Cerebellar cortex (tissue), 1 donor: ENCODE results near the gene DYNLT4.
"Not testable (repeated sequence)": the region's sequence is repeated elsewhere in the genome, so short reads cannot be mapped to it uniquely, and the experiment has no call there.

ENCODE experiments used
- DNase-seq: peaks from one replicate; pipeline ENCODE4 v3.0.0-alpha.2; 2015; ENCODE audit warnings: low spot score

DYNLT4 gene

GRCh38 chr1:44806704-44807363, at the start of gene DYNLT4:
TSS of gene DYNLT4 (minus strand) at chr1:44807351. CDS start at chr1:44806668, 683 bp downstream.
- no peak for DNase-seq

DNA sequence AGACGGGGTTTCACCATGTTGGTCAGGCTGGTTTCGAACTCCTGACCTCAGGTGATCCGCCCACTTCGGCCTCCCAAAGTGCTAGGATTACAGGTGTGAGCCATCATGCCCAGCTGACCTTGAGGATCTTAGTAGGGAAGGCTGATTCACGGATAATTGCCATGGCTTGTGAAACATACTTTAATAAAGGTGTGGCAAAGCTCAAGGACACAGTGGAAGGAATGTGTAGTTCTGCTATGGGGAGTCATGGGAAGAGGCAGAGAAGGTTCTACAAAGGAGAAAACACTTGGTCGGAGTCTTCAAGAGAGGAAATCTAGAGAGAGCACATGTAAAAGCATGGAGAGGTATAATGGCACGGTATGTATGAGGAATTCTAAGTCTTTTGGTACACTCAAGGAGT, 48.6 kb upstream of the DYNLT4 start:
- no peak for DNase-seq

DNA sequence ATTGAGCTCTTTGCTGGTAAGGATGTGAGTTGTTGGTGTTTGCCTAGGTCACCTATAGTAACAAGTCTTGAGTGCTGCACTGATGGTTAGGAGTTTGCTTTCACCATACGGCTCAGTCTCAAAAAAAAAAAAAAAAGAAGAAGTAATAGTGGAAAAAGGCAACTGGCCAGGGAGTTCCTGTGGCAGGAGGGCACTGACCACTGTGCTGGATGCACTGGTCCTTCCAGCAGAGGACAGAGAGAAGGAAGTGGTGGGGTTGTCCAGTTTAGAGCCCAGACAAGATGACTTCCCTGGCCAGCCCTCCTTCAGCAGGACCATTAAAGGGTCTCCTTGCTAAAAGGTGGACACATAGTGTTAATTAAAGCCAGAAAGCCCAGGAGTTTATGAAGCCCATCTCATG, 47.8 kb upstream of the DYNLT4 start:
- DNase-seq = no peak

GRCh38 chr1:44853201-44853600, 46.0 kb upstream of the DYNLT4 start:
- DNase-seq = no peak

- DNase-seq = no peak
Measured at GRCh38 chr1:44851308-44851707, 44.2 kb upstream of the DYNLT4 start.

DNA sequence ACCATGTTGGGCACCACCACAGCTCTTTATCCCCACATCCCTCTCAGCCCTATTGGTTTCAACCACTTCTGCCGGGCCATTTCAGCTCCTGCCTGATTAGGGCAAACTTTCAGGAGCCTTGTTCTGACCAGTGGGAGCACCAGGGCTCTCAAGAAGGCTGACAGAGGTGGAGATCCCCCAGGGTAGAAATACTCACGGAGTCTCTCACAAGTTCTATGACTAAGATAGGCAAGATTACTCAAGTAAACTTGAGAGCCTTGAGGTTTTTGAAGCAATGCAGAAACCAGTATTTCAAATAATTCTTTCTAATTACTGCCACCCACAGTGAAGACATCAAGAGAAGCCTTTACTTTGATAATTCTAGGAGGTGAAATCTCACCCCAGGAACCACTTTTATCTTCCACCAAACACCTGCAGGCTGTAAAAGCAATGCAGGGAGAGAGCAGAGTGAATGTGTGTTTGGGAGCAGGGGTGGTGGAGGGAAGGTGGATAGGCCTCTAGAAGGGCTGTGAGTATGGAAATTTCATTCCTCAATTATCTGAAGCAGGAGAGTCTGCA, 42.5 kb upstream of the DYNLT4 start:
- DNase-seq = no peak

DNA sequence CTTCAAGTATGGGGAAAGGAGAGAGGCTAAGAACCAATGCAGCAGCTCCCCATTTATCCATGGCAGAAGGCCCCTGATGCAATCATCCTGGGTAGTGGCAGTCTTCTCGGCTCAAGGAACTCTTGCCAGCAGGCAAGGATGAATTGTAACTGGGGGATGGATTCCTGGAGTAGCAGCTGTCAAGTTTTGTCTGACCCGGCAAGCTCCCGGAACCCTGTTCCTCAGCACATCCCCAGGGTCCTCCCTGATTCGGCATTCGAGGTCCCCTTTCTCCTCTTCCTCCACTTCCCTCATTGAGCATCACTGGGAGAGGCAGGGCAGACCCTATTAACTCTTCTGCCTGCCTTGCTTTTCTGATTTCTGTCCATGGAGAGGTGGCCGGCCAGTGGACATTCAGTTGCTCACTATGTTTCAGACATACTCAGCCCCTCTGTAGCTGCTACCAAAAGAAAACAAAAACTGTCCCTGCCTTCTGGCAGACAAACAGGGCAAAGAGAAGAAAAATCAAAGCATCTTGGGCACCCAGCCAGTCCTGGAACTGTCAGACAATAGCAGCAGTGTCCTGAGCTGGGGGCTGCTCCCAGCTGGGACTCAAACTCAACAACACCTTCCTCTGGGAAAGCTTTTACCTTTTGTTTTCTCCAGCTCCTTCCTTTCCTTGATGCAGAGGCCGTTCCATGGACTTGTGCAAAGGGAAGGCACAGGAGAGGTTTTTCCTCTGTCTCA, 41.5 kb upstream of the DYNLT4 start:
- DNase-seq = peak; percentile 20

- DNase-seq = peak; percentile 44
Measured at GRCh38 chr1:44847845-44848244, 40.7 kb upstream of the DYNLT4 start.

DNA sequence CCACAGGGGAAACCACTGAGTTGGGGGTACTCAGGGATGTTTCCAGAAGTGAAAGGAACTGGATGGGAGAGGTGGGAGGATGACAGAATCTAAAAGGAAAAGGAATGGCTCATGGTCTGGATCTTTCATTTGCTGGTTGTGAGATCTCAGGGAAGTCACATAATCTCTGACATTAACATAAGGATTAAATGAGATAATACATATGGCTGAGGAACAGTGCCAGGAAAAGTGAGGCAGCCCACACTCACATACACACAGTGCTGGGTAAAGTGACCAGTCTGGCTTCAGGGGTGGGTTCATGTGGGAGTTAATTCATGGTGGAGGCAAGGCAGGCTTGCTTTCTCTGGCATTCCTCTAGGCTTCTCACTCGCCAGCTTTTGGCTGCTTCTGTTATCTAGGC, 39.8 kb upstream of the DYNLT4 start:
- no peak for DNase-seq

GRCh38 chr1:44842862-44843655, 35.9 kb upstream of the DYNLT4 start, which contains the start of gene PTCH2:
TSS of gene PTCH2 (minus strand) at chr1:44843253. CDS start at chr1:44842932, 321 bp downstream.
- DNase-seq = peak; percentile 50

GRCh38 chr1:44842486-44842861, 35.3 kb upstream of the DYNLT4 start:
- peak; percentile 50 for DNase-seq

DNA sequence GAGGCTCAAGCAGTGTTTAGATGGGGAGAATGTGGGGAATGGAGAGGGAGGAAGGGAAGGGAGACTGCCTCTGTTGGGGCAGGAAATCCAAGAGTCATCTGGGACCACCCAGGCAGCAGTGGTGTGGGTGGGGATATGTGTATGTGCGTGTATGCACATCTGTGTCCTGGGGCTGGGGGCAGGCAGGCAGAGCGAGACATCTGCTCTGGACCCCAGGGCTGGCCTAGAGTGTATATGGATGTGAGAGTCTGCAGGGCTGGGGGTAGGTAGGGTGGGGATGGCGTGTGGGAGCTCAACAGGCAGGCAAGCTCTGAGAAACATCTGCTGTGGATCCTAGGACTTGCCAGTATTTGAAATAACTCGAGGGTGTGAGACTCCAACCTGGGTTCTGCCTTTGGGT, 32.4 kb upstream of the DYNLT4 start:
- no peak for DNase-seq

- DNase-seq = not testable (repeated sequence)
Measured at GRCh38 chr1:44838294-44838693, 31.1 kb upstream of the DYNLT4 start.

DNA sequence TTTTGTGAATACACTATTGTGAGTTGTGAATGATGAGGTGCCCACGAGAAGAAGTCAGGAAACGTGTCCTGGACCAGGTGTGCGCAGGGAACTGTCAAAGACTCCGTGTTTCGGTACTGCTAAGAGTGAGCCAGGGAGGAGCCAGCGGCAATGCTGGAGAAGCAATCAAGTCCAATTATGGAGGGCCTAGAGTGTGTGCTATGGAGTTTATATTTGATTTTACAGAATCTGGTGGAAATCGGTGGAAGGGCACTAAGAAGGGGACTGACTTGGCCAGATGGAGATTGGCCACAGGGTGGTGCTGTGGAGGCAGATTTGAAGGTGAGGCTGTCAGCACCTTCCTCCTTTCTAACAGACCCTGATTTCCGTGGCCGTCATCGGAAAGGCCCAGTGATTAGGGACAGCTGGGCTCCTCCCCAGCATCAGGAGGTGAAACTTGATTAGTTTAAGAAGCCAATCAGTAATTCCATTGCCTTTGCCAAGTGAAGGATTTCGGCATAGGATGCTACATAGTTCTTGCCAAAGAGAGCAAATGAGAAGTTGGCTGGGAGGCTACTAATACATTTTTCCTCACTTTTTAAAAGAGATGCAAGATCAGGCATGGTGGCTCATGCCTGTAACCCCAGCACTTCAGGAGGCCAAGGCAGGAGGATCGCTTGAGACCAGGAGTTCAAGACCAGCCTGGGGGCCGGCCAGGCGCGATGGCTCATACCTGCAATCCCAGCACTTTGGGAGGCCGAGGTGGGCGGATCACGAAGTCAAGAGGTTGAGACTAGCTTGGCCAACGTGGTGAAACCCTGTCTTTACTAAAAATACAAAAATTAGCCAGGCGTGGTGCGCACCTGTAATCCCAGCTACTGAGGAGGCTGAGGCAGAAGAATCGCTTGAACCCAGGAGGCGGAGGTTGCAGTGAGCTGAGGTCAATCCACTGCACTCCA, 28.9 kb upstream of the DYNLT4 start:
- peak; percentile 90 for DNase-seq

DNA sequence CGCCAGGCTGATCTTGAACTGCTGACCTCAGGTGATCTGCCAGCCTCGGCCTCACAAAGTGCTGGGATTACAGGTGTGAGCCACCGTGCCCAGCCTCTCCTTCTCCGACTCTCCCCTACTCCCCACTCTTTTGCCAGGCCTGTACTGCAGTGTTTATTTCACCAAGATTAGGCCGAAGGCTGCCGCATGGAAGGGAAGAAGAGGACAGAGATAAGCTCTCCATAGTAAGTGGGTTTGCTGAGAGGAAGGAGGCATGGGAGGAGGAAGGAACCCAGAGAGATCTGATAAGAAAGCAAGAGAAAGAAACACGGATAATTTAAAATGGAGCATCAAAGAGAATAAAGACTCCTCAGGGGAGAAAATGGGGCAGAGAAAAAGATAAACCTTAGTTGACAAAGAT, 27.2 kb upstream of the DYNLT4 start:
- DNase-seq = no peak

DNA sequence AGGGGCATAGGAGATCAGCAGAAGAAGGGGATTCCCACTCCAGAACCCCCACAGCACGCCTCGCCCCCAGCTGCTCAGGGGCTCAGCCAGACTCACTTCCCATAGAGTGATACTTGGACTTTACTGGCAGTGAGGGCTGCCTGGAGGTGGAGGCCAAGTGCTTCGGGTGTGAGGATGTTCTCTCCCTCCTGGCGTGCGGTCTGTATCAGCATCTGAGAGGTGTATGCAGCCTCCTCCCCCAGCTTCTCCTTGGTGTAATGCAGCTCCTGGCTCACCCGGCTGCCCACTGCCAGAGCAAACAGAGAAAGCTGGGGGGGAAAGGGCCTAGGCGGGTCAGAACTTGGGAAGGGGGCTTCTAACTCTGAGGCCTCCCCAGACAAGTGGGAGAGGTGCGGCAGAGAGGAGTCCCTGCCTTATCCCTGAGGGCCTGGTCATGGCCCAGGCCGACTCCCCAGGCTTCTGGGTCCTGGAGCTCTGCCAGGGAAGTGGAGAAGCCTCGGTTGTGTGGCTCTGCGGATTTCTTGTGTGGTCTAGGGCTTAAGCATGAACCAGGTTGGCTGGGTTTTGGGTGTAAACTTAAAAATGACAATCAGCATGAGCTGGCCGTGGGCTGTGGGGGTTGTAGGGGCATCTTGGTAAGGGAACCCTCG, 25.0 kb upstream of the DYNLT4 start:
- DNase-seq = no peak

DNA sequence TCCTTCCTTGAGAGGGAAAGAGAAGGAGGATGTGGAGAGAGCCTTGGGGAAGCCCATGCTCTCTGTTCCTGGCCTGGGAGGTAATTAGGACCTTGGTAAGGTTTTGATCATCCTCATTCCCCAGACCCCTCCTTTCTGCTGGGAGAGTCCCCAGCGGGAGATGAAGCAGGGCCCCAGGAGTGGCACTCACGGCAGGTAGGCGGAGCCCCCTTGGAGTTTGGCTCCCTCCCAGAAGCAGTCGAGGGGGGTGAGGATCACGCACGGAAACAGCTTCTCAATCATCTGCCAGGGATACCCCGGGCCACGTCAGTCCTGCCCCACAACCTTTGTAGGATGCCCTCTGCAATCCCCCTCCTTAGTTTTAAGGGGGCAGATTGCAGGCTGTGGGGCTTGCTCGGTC, 24.4 kb upstream of the DYNLT4 start:
- DNase-seq = no peak

DNA sequence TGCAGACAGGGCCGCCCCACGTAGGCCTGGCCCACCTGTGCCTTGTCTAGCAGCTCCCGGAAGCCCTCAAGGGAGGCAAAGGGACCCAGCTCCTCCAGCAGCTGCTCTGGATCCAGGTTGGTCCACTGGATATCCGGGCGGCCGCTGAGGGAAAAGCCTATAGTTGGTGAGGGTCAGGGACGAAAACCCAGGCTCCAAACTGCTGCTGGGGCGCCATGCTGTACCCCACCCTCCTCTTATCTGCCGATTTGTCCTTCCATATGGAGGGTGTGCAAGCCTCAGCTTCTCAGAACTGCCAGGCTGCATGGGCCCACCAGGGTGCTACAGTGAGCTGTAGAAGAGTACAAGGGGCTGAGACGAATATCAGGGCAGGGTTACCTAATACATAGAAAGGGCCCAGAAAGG, 23.8 kb upstream of the DYNLT4 start:
- no peak for DNase-seq

DNA sequence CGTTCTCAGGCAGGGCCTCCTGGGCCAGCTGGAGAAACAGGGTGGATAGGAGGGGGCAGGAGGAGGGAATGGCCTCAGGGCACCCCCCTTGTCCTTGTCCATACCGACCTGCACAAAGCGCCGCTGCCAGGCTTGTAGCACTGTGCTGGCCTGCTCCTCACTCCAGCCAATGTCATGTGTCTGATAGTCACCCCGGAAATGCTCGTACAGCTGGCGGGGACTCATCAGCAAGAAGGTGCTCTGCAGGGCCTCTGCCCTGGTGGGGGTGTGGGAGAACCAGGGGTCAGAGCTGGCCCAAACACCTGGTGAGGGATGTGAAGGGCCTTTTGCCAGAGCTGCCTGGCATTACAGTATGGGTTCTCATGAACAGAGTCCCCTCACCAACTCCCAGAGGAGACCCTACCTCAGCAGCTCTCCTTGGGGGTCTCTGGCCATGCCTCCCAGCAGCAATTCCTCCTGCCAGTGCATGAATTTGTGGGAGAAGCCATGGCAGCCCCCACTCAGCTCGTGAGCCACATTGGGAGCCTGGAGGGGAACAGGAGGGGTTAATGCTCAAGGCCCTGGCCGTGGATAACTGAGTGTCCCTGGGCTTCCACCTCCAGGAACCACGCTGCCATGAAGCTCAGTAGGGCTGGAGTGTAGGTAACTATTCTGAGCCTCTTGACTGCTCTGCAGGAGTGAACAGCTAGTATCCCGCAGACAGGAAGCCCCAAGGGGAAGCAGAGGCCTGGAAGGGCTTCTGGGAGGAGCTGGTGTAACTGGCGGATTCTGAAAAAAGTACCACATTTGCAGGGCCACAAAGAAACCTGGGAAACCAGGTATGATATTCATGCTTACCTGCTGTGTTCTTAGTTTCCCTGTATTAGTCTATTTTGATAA, 22.6 kb upstream of the DYNLT4 start:
- DNase-seq = no peak
